ENCODE measurements around the gene MEF2B. TPM values are rescaled to one million over a fixed set of nuclear protein-coding genes. Genes with fewer than 3 reads are reported as not detected.
A peak's percentile ranks its signal among the peaks of the same experiment; 100 is the strongest.
"Not testable (repeated sequence)": the region's sequence is repeated elsewhere in the genome, so short reads cannot be mapped to it uniquely, and the experiment has no call there.

Gene MEF2B
- total RNA-seq, 6 experiments from 2014 or later, result 0.24 to 2.1 (median 0.97) TPM; not detected in 2

- DNase-seq, result peak; percentile 73 to 96 (median 93)
- 56% methylated on average over 2 of the region's 15 CpGs for WGBS (ENCODE audit: insufficient coverage, low coverage, low lambda C conversion rate, missing lambda C conversion rate)
- Histone ChIP-seq H3K36me3 (no peaks in the 10 kb centered on the region), H3K27ac (peak overlapping the region; percentile 47 to 95 (median 83)), H3K27me3 (no peaks in the 10 kb centered on the region), H3K4me1 (peaks cover 0 to 24% (median 10%) of the 10 kb centered on the region in 4 donors), H3K9me3 (no peaks in the 10 kb centered on the region), H3K4me3 (no peak overlapping the region)
- intact Hi-C loops (cut with DNase I), result loop anchor here (10.0 kb wide), 1 partner anchor 56 kb away; no protein-coding TSS in a partner anchor
- TF ChIP-seq POLR2A (IDR thresholded peaks at IDR 0.05), result no peak
- TF ChIP-seq, protein P1, sequence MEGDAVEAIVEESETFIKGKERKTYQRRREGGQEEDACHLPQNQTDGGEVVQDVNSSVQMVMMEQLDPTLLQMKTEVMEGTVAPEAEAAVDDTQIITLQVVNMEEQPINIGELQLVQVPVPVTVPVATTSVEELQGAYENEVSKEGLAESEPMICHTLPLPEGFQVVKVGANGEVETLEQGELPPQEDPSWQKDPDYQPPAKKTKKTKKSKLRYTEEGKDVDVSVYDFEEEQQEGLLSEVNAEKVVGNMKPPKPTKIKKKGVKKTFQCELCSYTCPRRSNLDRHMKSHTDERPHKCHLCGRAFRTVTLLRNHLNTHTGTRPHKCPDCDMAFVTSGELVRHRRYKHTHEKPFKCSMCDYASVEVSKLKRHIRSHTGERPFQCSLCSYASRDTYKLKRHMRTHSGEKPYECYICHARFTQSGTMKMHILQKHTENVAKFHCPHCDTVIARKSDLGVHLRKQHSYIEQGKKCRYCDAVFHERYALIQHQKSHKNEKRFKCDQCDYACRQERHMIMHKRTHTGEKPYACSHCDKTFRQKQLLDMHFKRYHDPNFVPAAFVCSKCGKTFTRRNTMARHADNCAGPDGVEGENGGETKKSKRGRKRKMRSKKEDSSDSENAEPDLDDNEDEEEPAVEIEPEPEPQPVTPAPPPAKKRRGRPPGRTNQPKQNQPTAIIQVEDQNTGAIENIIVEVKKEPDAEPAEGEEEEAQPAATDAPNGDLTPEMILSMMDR (IDR thresholded peaks at IDR 0.05), result no peak
- peak; percentile 65 to 86 (median 82) for ATAC-seq
Measured at GRCh38 chr19:19111136-19111835, 58.8 kb downstream of the MEF2B start.

DNA sequence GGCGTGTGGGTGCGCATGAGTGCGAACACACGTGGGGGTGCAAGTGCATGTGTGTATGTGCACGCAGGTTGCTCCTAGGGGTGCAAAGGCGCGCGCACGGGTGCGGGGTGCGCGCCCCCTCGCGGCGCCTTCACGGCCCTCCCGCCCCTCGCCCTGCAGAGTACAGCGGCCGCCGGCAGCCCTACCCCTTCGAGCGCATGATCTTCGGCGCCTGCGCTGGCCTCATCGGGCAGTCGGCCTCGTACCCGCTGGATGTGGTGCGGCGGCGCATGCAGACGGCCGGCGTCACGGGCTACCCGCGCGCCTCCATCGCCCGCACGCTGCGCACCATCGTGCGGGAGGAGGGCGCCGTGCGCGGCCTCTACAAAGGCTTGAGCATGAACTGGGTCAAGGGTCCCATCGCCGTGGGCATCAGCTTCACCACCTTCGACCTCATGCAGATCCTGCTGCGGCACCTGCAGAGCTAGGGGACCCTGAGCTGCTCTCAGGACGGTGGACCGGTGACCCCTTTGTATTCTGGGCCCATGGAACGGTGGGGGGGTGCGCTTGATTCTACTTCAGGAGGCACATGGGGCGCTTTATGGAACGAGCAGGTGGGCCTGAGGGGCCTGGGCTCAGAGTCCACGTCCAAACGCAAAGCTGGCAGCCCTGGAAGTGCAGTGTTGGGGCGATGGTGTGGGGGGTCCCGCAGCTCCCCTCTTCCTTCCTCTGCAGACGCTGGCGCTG, 59.5 kb downstream of the MEF2B start:
- no peak overlapping the region for H3K4me3 ChIP-seq
- TF ChIP-seq, protein P1 (IDR thresholded peaks at IDR 0.05), result peak in 1 of 4 donors; percentile 9
- no peak for TF ChIP-seq POLR2A (IDR thresholded peaks at IDR 0.05)
- no peak for DNase-seq
- ATAC-seq, result no peak
- peak overlapping the region in 2 of 3 donors; percentile 83 to 95 for H3K27ac ChIP-seq
- H3K4me1 ChIP-seq, result peaks cover 0 to 24% (median 10%) of the 10 kb centered on the region in 4 donors
- H3K36me3 ChIP-seq, result no peaks in the 10 kb centered on the region
- 40% methylated on average over 26 of the region's 66 CpGs for WGBS (ENCODE audit: insufficient coverage, low coverage, low lambda C conversion rate, missing lambda C conversion rate)
- H3K9me3 ChIP-seq, result no peaks in the 10 kb centered on the region
- intact Hi-C loops (cut with DNase I), result loop anchor here (10.0 kb wide), 1 partner anchor 56 kb away; no protein-coding TSS in a partner anchor
- H3K27me3 ChIP-seq, result no peaks in the 10 kb centered on the region

DNA sequence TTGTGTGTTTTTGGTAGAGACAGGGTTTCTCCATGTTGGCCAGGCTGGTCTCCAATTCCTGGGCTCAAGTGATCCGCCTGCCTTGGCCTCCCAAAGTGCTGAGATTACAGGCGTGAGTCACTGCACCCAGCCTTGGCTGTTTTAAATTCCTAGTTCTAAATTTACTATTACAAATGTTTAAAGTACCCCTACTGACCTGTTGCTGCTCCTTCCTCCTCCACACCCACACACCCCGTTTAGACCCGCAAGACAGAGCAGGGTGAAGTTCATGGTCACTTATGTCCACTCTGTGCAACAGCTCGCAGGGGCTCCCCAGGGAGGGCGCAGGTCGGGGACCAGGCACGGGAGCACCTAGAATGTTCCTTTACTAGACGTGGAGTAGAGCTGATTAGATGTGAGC, 60.5 kb downstream of the MEF2B start:
- WGBS (ENCODE audit: insufficient coverage, low coverage, low lambda C conversion rate, missing lambda C conversion rate), result 63% methylated on average over 8 of the region's 9 CpGs
- TF ChIP-seq POLR2A (IDR thresholded peaks at IDR 0.05), result no peak
- TF ChIP-seq, protein P1 (IDR thresholded peaks at IDR 0.05), result no peak
- Histone ChIP-seq H3K27ac (peak overlapping the region in 1 of 3 donors; percentile 95), H3K27me3 (no peaks in the 10 kb centered on the region), H3K4me1 (peaks cover 0 to 24% (median 10%) of the 10 kb centered on the region in 4 donors), H3K9me3 (no peaks in the 10 kb centered on the region), H3K4me3 (no peak overlapping the region), H3K36me3 (no peaks in the 10 kb centered on the region)
- intact Hi-C loops (cut with DNase I), result no loop called here
- ATAC-seq, result no peak
- no peak for DNase-seq

DNA sequence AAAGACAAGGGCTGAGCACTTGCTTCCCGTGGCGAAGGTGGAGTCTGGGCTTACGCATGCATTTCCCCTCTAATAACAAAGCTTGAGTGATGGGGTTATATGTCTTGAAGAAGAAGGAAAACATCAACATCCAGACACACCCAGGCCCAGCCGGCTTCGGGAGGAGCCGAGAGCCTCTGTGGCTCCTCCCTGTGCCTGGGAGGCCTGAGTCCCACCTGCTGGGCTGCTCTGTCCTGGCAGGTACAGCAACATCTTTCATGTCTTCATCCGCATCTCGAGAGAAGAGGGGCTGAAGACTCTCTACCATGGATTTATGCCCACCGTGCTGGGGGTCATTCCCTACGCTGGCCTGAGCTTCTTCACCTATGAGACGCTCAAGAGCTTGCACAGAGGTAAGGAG, 62.4 kb downstream of the MEF2B start:
- no peaks in the 10 kb centered on the region for H3K36me3 ChIP-seq
- no peaks in the 10 kb centered on the region for H3K27me3 ChIP-seq
- DNase-seq (no peak), ATAC-seq (no peak)
- intact Hi-C loops (cut with DNase I), result no loop called here
- H3K27ac ChIP-seq, result no peak overlapping the region
- no peak overlapping the region for H3K4me3 ChIP-seq
- H3K4me1 ChIP-seq, result peaks cover 0 to 32% (median 10%) of the 10 kb centered on the region in 4 donors
- TF ChIP-seq, protein P1 (IDR thresholded peaks at IDR 0.05), result no peak
- no peak for TF ChIP-seq POLR2A (IDR thresholded peaks at IDR 0.05)
- 100% methylated on average over 1 of the region's 11 CpGs for WGBS (ENCODE audit: insufficient coverage, low coverage, low lambda C conversion rate, missing lambda C conversion rate)
- H3K9me3 ChIP-seq, result no peaks in the 10 kb centered on the region

DNA sequence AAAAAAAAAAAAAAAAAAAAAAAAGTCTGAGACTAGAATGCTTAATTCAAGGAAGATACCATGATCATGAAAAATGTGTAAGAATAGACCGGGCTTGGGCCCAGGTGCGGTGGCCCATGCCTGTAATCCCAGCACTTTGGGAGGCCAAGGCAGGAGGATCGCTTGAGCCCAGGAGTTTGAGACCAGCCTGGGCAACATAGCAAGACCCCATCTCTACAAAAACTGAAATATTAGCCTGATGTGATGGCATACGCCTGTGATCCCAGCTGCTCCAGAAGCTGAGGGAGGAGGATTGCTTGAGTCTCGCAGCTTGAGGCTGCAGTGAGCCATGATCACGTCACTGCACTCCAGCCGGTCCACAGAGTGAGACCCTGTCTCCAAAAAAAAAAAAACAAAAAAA, 63.1 kb downstream of the MEF2B start:
- DNase-seq; H3K27me3 ChIP-seq; ATAC-seq; H3K36me3 ChIP-seq; H3K4me3 ChIP-seq; intact Hi-C loops (cut with DNase I); H3K27ac ChIP-seq; H3K9me3 ChIP-seq: not testable (repeated sequence)
- H3K4me1 ChIP-seq, result peaks cover 0 to 32% (median 10%) of the 10 kb centered on the region in 4 donors
- WGBS (ENCODE audit: insufficient coverage, low coverage, low lambda C conversion rate, missing lambda C conversion rate), result 81% methylated on average over 6 of the region's 7 CpGs

Data from right lobe of liver (tissue), 6 donors.